ENCODE results near the gene GRIN2C.

DNA sequence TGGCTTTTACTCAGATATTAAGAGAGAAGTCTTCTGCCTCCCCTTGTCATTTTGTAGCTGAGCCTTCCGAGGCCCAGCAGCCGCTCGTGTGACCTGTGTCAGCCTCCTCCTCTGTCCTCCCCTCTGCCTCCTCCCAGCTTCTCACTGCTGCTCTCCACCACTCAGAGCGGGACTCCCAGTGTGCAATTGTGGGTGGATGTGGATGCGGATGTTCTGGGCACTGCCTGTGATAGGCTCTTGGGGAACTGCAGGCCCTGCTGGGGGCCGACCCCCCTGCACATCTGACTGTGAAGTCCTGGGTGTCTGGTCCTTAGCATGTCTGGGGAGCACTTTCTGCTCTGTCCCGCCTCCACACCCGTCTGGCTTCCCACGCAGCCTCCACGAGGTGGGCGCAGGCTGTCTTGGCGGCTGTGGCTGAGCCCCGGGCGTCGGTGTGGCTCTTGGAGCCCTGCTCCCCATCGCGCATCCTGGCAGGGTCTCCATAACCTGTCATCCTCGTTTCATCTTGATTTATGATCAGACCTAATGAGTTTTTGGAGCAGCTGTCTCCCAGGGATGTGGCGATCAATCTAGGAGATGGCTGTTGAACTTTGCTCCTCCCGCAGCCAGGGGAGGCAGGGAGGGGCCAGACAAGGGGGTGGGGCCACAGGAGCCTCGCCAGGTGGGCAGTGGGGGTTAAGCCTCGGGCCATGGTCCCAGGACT is 28.1 kb downstream of the GRIN2C start:
- TF ChIP-seq, protein P1, sequence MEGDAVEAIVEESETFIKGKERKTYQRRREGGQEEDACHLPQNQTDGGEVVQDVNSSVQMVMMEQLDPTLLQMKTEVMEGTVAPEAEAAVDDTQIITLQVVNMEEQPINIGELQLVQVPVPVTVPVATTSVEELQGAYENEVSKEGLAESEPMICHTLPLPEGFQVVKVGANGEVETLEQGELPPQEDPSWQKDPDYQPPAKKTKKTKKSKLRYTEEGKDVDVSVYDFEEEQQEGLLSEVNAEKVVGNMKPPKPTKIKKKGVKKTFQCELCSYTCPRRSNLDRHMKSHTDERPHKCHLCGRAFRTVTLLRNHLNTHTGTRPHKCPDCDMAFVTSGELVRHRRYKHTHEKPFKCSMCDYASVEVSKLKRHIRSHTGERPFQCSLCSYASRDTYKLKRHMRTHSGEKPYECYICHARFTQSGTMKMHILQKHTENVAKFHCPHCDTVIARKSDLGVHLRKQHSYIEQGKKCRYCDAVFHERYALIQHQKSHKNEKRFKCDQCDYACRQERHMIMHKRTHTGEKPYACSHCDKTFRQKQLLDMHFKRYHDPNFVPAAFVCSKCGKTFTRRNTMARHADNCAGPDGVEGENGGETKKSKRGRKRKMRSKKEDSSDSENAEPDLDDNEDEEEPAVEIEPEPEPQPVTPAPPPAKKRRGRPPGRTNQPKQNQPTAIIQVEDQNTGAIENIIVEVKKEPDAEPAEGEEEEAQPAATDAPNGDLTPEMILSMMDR (IDR thresholded peaks at IDR 0.05), result no peak
- TF ChIP-seq POLR2A (IDR thresholded peaks at IDR 0.05), result no peak
- TF ChIP-seq POLR2AphosphoS5 (IDR thresholded peaks at IDR 0.05), result no peak
- TF ChIP-seq EP300 (IDR thresholded peaks at IDR 0.05), result no peak

Measured in upper lobe of left lung (tissue), 4 donors.